NCI-H2081 treated with DMSO at 0.1 percent for 48 hours (cell line): ENCODE data around the gene TOMM20.

Source experiments
- DNase-seq: peaks from one replicate; lab custom pipeline; 2025; lab: John Stamatoyannopoulos, UW

TOMM20 gene

DNA sequence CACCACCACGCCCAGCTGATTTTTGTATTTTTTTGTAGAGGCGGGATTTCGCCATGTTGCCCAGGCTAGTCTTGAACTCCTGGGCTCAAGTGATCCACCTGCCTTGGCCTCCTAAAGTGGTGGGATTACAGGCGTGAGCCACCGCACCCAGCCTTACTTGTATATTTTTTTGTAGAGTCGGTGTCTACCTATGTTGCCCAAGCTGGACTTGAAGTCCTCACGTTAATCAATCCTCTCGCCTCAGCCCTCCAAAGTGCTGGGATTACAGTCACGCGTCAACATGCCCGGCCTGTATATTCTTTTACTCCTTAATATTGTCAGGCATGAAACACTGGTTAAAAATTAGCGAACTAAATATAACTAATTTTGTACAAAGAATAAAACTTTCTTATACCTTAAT lies 5.5 kb upstream of the TOMM20 start:
- no peak for DNase-seq

DNA sequence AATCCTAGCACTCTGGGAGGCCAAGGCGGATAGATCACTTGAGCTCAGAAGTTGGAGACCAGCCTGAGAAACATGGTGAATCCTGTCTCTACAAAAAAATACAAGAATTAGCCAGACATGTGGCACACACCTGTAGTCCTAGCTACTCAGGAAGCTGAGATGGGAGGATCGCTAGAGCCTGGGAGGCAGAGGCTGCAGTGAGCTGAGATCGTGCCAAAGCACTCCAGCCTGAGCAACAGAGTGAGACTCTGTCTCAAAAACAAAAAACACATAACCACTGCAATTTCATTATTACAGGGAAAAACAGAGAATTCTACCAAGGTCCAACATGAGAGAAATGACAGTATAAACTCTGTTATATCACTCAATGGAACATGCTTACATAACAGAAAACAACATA lies 4.4 kb upstream of the TOMM20 start:
- DNase-seq: no peak

DNA sequence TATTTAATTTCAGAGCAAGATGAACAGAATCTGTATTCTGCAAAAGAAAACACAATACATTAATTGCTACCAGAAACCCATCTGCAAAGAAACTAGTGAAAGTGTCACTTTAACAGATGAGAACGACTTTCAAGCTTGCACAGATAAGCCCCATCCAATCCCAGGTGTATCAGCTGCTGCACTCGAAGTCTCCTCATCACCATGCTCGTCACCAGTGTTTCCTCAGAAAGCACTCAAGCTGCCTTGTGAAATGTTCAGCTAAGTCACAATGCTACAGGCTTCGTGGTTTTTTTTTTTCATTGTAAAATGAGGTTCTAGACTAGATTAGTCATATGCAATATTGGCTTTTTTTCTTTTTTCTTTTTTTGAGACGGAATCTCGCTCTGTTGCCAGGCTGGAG lies 3.3 kb upstream of the TOMM20 start:
- DNase-seq: no peak

DNA sequence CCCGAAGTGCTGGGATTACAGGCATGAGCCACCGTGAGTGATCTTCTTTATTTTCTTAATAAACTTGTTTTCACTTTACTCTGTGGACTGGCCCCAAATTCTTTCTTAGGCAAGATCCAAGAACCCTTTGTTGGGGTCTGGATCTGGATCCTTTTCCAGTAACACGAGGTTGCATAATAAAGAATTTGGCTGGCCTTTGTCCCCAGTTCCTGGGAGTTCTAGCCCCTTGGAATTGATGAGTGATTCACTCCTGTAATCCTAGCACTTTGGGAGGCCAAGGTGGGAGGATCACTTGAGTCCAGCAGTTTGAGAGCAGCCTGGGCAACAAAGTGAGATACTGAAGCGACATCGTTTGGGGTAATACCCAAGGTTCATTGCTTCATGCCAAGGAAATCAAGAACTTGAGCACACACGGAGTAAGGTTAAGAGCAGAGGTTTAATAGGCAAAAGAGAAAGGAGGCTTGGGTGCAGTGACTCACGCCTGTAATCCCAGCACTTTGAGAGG lies 2.2 kb upstream of the TOMM20 start:
- DNase-seq: no peak

DNA sequence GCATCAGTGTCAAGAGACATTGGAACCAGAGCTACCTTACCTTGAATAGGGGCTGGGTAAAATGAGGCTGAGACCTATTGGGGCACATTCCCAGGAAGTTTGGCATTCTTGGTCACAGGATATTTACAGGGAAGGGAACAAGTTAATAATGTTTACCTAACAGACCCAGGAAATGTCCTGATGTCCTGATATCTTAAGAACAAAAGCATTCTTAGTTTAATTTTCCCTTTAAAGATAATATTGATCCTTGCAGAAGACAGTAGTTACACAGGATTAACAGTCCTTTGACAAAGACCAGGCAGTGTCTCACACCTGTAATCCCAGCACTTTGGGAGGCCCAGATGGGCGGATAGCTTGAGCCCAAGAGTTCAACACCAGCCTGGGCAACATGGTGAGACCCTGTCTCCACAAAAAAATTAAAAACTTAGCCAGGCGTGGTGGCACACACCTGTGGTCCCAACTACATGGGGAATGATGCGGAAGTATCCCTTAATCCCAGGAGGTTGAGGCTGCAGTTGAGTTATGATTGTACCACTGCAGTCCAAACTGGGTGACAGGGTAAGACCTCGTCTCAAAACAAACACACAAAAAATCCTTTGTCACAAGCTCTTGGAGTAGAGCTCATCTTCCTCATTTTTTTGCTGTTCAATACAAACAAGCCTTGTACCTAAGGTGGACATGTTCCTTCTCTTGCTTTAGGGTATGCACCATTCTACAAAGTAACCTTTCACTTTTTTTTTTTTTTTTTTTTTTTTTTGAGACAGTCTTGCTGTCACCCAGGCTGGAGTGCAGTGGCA lies 1.3 kb upstream of the TOMM20 start:
- no peak for DNase-seq

DNA sequence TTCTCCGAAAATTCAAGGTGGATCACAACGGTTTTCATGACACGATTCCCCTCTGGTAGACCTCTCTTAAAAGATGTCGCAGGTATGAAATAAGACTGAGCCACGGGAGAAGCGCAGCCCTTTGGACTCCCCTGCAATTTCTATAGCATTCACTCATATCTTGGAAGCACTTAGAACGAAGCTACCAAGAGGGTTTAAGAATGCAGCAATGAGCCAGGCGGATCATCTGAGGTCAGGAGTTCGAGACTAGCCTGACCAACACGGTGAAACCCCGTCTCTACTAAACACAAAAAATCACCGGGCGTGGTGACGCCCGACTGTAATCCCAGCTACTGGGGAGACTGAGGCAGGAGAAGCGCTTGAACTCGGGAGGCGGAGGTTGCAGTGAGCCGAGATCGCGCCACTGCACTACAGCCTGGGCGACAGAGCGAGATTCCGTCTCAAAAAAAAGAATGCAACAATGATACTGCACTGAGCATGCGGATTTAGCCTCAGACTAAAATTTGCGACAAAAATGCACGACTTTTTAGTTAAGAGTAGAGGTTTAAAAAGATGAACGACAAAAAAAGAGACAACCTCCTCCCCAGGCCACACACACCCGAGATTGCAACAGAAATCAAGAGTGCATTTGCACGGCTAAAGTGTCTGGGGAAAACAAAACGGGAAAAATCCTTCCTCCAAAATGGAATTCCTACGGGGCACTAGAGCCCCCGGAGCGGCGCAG lies 743 bp downstream of the TOMM20 start:
- DNase-seq: no peak

DNA sequence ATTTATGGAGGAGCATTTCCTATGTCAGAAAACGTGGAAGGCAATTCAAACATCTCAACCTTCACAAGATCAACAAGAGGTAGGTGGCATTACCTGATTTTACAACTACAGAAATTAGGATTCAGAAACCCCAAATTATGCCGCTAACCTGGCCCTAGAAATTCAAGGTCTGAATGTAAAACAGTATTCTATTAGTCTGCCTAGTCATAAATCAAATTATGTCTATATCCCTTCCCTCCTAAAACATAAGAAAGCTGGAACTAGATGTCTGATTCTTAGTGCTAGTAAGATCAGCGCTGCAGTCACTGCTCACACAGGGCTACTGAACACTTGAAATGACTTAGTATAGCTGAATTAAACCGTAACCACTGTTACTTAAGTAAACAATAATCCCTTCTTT lies 1.4 kb downstream of the TOMM20 start:
- no peak for DNase-seq

DNA sequence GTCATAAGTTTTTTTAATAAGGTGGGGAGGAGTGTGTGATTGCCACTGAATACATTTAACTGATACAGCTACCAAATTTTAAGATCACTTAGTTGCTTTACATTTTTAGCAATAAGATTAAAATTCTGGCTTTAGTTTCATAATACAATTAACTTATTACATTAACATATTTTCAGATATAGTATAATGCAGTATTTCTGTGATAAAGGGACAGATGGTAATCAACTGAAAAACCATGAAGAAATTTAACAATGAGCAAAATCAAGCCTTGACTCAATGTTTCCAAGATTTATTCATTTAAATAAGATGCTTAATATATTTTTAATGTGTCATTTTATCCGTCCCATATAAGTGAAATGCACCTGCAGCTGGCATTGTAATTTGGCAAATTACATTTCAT lies 4.0 kb downstream of the TOMM20 start:
- no peak for DNase-seq

DNA sequence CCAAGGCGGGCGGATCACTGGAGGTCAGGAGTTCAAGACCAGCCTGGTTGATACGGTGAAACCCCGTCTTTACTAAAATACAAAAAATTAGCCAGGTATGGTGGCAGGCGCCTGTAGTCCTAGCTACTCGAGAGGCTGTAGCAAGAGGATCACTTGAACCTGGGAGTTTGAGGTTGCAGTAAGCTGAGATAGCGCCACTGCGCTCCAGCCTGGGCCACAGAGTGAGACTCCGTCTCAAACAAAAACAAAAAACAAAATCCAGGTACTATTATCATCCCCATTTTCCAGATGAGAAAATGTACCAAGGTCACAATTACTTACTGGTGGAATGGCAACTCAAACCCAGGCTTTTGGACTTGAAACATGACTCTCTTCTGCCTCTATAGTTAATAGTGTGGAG lies 4.5 kb downstream of the TOMM20 start:
- DNase-seq: no peak

DNA sequence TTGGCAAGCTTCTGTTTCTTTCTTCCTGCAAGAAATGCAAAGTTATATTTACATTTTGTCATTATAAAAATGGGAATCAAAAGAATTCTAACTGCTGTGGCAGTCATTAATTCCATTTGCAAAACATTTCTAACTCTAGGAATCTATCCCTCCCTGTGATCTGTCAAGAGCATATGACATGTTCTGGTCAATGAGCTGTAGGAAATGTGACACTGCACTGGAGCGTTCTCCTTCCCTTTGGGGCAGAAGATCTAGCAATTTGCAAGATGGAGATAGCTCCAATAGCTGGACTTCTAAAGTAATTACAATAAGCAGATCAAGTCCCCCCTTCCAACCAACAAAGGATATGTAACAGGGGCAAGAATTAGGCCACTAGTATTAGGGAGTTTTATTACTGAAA lies 6.3 kb downstream of the TOMM20 start:
- no peak for DNase-seq

DNA sequence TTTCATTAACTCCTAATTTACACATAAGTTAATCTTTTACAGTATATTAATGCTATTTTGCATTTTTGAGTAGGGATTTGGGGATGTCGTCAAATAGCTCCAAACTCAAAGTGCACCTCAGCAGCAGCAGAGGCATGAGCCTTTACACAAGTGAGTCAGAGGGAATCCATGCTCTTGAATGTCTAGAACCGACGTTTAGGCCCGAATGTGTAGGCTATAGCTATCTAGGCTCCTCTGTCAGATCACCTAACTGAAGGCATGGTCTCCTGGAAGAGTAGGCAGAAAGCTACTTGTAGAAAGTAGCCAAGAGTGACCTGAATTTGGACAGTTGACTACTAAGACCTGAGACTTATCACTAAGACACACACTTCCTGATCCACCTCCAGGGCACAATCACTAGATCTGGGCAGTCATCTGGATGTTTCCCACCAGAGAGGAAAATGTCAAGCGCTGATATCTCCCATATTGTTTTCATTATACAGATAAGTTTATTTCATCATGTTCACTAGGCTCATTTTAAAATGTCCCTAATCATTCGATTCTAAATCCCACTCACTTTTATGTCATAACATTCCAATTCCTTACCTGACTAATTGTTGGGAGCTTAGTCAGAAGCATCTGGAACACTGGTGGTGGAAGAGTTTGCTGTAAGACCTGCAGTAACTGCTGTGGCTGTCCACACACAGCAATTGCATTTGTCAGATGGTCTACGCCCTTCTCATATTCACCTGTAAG lies 15.3 kb downstream of the TOMM20 start:
- no peak for DNase-seq

DNA sequence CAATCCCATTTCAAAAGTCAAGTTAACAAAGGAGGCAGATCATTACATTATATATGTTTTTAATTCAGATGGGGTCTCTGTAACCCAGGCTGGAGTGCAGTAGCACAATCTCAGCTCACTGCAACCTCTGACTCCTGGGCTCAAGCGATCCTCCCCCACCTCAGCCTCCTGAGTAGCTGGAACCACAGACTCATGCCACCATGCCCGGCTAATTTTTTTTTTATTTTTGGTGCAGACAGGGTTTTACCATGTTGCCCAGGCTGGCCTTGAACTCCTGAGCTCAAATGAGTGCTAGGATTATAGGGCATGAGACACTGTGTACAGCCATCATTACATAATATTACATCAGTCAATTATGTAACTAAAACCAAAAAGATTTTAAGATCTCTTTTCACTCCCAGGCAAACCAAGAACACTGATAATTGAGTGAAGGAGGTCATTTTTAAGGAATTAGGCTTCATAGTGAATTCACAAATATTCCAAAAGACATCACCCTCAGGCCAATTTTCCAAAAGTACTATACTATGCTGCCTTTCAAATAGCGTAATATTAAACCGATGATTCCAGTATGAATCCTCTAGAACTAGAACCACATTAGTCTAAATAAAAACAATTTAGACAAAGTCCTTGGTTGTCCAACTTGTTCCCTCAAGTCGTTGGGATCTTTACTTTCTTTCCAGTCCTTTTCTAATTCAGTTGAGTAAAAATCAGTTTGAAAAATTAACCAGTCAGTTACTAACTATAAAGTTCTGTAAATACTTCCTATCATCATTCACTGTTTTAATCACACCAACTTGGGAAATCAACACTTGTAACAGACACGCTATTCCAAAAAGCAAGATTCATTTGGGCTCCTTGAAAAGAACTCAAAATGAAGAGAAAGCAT lies 16.1 kb downstream of the TOMM20 start:
- no peak for DNase-seq

DNA sequence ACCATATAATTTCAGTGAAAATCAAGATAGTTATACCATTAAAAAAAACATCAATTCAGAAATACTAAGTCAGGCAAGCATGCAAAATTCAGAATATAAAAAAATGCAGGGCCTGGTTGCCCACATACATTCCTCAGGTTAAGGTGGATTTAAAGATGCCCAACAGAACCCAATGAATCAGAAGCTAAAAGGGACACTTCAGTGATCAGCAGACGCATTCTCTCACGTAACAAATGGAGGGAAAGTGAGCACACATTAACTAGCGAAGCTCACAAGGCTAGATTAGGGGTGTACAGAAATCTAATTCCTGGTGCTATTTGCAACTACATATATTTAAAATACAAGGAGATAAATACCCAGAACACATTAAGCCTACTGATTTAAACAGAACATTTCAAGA lies 17.5 kb downstream of the TOMM20 start:
- DNase-seq: no peak

DNA sequence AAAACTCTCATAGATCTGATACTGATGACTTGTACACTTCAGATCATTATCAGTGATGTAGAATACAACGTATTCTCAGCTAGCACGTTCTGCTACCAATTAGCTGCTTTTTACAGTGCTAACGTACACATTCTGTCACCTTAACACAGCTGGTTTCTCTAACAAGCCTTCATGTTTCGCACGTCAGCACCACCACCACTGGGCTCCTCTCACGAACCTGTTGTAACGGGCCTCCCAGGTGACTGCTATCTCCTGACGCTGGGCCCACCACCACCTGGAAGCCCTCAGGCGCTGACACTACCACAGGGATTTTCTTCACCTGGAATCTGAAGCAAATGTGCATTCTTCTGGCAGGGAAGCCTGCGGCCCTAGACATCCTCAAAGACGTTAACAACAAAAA lies 19.8 kb downstream of the TOMM20 start:
- no peak for DNase-seq

DNA sequence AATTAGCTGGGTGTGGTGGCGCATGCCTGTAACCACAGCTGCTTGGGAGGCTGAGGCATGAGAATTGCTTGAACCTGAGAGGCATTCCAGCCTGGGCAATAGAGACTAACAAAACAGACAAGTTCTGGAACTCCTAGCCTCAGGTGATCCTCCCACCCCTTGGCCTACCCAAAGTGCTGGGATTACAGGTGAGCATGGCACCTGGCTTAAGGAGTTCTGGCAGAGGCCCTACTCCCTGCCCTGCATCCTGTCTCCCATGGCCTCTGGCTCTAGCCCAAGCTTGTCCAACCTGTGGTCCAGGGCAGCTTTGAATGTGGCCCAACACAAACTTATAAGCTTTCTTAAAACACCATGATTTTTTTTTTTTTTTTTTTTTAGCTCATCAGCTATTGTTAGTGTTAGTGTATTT lies 20.4 kb downstream of the TOMM20 start:
- no peak for DNase-seq

DNA sequence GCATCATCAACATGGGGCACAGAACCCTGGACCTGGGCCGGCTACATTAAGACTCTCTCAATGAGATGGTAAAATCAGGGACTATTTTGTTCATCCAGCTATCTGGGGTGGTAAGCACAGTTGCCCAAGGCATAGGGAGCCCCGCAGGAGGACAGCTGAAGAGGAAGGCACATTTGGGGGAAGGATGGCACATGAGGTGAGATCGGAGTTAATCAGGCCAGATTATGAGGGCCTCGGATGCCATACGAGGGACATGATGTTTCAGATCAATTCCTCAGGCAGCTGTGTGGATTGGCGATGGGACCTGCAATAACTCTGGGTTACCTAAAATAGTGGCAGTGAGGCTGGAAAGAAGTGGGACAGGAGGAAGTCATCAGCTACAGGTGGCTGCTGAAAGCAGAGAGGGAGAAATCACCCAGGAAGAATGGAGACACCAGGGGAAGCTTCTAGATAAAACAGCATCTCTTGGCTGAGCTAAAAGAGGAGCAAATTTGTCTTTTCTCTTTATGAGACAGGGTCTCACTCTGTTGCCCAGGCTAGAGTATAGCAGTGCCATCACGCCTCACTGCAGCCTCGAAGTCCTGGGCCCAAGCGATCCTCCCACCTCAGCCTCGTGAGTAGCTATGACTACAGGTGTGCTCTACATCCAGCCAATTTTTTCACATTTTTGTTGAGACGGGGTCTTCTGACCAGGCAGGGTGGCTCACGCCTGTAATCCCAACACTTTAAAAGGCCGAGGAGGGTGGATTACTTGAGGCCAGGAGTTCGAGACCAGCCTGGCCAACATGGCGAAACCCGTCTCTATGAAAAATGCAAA lies 21.1 kb downstream of the TOMM20 start:
- no peak for DNase-seq

DNA sequence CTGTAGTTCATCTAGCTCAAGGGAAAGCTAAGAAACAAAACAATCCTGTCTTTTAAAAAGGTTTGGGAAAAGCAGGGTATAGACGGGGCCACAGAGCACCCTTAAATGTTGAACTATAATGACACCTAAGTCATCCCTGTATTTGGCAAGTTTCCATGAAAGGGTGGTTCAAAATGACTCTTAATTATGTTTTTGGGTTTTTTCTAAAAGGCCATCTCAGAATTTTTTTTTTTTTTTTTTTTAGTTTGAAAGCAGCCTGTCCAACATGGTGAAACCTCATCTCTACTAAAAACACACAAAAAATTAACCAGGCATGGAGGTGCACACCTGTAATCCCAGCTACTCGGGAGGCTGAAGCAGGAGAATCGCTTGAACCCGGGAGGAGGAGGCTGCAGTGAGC lies 22.2 kb downstream of the TOMM20 start:
- DNase-seq: no peak

DNA sequence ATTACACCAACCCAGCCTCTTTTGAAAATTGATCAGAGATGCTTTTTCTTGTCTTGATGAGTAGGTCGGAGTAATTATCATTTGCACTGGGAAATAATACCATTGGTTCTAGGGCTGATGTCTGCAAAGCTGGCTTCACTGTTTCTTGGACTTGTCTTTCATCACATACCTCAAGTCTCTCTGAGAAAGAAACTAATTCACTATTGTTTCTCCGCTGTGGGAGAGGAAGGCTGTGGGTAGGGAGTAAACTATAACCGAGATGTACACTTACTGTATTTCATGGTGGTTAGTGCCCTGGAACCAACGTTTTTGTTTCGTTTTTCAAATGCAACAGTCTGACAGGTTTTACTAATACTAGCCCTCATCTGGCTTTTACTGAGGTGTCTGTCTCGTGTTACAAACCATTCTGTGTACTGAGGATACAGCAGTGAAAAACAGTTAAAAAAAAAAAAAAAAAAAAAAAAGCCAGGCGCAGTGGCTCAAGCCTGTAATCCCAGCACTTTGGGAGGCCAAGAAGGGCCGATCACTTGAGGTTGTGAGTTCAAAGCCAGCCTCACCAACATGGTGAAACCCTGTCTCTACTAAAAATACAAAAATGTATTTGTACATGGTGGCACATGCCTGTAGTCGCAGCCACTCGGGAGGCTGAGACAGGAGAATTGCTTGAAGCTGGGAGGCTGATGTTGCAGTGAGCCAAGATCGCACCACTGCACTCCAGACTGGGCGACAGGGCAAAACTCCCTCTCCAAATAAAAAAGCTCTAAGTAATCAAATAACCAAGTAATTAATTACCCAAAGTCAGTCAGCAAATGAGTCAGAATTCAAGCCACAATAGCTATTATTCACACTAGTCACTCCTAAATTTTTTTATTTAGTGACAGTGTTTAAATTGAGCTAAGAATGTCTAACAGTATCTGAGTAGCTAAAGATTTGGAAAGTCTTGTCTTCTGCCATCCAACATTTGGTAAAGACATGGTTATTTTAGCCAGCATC lies 23.3 kb downstream of the TOMM20 start:
- no peak for DNase-seq

DNA sequence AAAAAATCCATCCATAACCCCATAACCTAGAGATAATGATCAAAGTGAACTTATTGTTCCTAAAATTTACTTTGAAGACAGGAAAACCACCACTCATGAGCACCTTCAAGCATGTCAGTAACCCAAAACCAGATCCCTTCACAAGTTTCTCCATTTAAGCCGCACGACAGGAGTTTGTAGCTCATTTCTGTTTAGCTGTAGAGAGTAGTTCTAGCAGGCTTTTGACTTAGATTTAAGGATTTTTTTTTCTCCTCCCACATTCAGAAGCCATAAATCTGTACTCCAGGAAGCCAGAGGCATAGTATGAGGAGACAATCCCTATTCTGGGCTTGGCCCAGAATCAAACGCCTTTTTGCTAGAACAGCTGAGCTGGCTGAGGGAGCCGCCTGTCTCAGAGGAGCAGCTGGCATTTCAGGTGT lies 25.6 kb downstream of the TOMM20 start:
- DNase-seq: no peak

DNA sequence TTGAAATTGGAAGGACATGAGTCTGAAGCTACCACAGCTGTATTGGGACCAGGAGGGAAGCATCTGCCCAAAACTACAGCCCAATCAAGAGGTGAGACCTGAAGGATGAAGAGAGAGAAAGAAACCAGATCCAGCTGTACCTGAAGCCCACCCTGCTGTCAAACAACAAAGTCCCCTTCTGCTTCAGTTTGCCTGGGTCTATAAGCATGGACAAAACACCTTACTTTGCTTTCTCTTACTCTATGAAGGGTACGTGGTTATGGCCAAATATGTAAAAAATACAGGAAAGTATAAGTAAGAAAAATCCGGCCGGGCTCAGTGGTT lies 26.4 kb downstream of the TOMM20 start:
- DNase-seq: no peak
